Uterus (tissue), 4 donors: Measurements from ENCODE around the gene OPCML. TPM values are rescaled to one million over a fixed set of nuclear protein-coding genes. Genes with fewer than 3 reads are reported as not detected.

Source experiments
- DNase-seq, 2 donors: peaks; one replicate each; pipeline ENCODE4 v3.0.0-alpha.2; 2019 to 2020
- H3K27ac ChIP-seq, 2 donors: fragments of 200-600 bp; sonication (generic); 1 replicate in 1 of 2; 2 replicates in 1 of 2; pipeline ENCODE4 v1.5.1; 2016 to 2018
- H3K27me3 ChIP-seq, 2 donors: fragments of 200-600 bp; sonication (generic); one replicate each; pipeline ENCODE4 v1.5.1; 2018 to 2019; ENCODE audit warnings: control low read depth in 1 of 2
- H3K36me3 ChIP-seq, 2 donors: fragments of 200-600 bp; sonication (generic); one replicate each; pipeline ENCODE4 v1.5.1; 2019; ENCODE audit warnings: control low read depth in 1 of 2
- H3K4me1 ChIP-seq, 2 donors: fragments of 200-600 bp; sonication (generic); one replicate each; pipeline ENCODE4 v1.5.1; 2018 to 2019; ENCODE audit warnings: control low read depth in 1 of 2
- H3K4me3 ChIP-seq, 2 donors: fragments of 200-600 bp; sonication (generic); 1 replicate in 1 of 2; 2 replicates in 1 of 2; pipeline ENCODE4 v1.5.1; 2018 to 2019; ENCODE audit warnings: mild to moderate bottlenecking in 1 of 2
- H3K9me3 ChIP-seq, 2 donors: fragments of 200-600 bp; sonication (generic); one replicate each; pipeline ENCODE4 v1.5.1; 2019; ENCODE audit warnings: control low read depth in 1 of 2
- CTCF ChIP-seq, 4 experiments: fragments of 200-600 bp in 2 of 4; fragments of 450-650 bp in 2 of 4; sonication (generic) in 2 of 4; IDR thresholded peaks; one replicate each; pipeline ENCODE4 v1.5.1; 2016 to 2019; ENCODE audit warnings: antibody characterized with exemption in 4 of 4, mild to moderate bottlenecking in 2 of 4, moderate library complexity in 1 of 4
- POLR2A ChIP-seq, 2 donors: fragments of 450-650 bp; IDR thresholded peaks; one replicate each; pipeline ENCODE4 v1.6.1; 2016; ENCODE audit warnings: antibody characterized with exemption in 2 of 2, mild to moderate bottlenecking in 1 of 2, moderate library complexity in 1 of 2
- intact Hi-C: fragments of 100-400 bp; cut with DNase I; formaldehyde crosslinking; loops from one replicate; pipeline ENCODE4 v1.15.1; 2023; ENCODE audit warnings: low total_unique reads
- total RNA-seq, 4 donors: library from RNA; depleted of rRNA in 3 of 4; stranded (reverse); fragments of >200 nt in 3 of 4; gene quantifications; one replicate each; pipeline versions ENCODE4 v1.1.0 to v1.2.4, GENCODE V29; 2014 to 2023
- donor health status: DM: yes; HTN: yes; CAD: no.

The OPCML gene
- total RNA-seq, 4 donors from 2014 or later, result under 0.01 to 3.9 (median 1.7) TPM

GRCh38 chr11:133306019-133306418 is 226.3 kb downstream of the OPCML start:
- Histone ChIP-seq H3K27me3 (no peaks in the 10 kb centered on the region), H3K27ac (no peak overlapping the region), H3K9me3 (no peaks in the 10 kb centered on the region), H3K36me3 (no peaks in the 10 kb centered on the region), H3K4me3 (no peak overlapping the region), H3K4me1 (no peaks in the 10 kb centered on the region)
- DNase-seq, result no peak
- intact Hi-C loops, result no loop called here
- TF ChIP-seq CTCF (IDR thresholded peaks at IDR 0.05) (no peak), POLR2A (IDR thresholded peaks at IDR 0.05) (no peak)

GRCh38 chr11:133305208-133305956 is 226.9 kb downstream of the OPCML start:
- Histone ChIP-seq H3K4me3 (no peak overlapping the region), H3K9me3 (no peaks in the 10 kb centered on the region), H3K27ac (no peak overlapping the region), H3K27me3 (no peaks in the 10 kb centered on the region), H3K36me3 (no peaks in the 10 kb centered on the region), H3K4me1 (no peaks in the 10 kb centered on the region)
- no peak for DNase-seq
- intact Hi-C loops, result no loop called here
- no peak for TF ChIP-seq POLR2A (IDR thresholded peaks at IDR 0.05)
- no peak for TF ChIP-seq CTCF (IDR thresholded peaks at IDR 0.05)

- intact Hi-C loops, result no loop called here
Observed at GRCh38 chr11:133303262-133303661, 229.0 kb downstream of the OPCML start.

GRCh38 chr11:133302056-133302455 is 230.2 kb downstream of the OPCML start:
- no peak overlapping the region for H3K27ac ChIP-seq
- no peaks in the 10 kb centered on the region for H3K36me3 ChIP-seq
- intact Hi-C loops, result no loop called here
- no peak for DNase-seq
- no peaks in the 10 kb centered on the region for H3K27me3 ChIP-seq
- no peaks in the 10 kb centered on the region for H3K9me3 ChIP-seq
- no peaks in the 10 kb centered on the region for H3K4me1 ChIP-seq
- no peak overlapping the region for H3K4me3 ChIP-seq
- TF ChIP-seq CTCF (IDR thresholded peaks at IDR 0.05) (no peak), POLR2A (IDR thresholded peaks at IDR 0.05) (no peak)

More at GRCh38 chr11:133303262-133303661, 229.0 kb downstream of the OPCML start:
- Histone ChIP-seq H3K4me3 (no peak overlapping the region), H3K9me3 (no peaks in the 10 kb centered on the region), H3K27me3 (no peaks in the 10 kb centered on the region), H3K36me3 (no peaks in the 10 kb centered on the region), H3K27ac (no peak overlapping the region), H3K4me1 (no peaks in the 10 kb centered on the region)
- no peak for DNase-seq
- TF ChIP-seq CTCF (IDR thresholded peaks at IDR 0.05), result no peak
- no peak for TF ChIP-seq POLR2A (IDR thresholded peaks at IDR 0.05)

- Histone ChIP-seq H3K36me3 (no peaks in the 10 kb centered on the region), H3K9me3 (no peaks in the 10 kb centered on the region), H3K4me1 (no peaks in the 10 kb centered on the region), H3K27me3 (no peaks in the 10 kb centered on the region), H3K27ac (no peak overlapping the region), H3K4me3 (no peak overlapping the region)
- no peak for DNase-seq
- TF ChIP-seq POLR2A (IDR thresholded peaks at IDR 0.05) (no peak), CTCF (IDR thresholded peaks at IDR 0.05) (no peak)
- intact Hi-C loops, result no loop called here
Observed at GRCh38 chr11:133300666-133301065, 231.6 kb downstream of the OPCML start.
